Activated CD4-positive, alpha-beta T cell treated with anti-CD3 and anti-CD28 coated beads, Interleukin-10, Interleukin-2, amounts not matched to agents 100 ng/mL and 50 ng/mL, durations not matched to agents 16 hours and 8 hours (primary cell): ENCODE measurements around the gene RPL10.

Source experiments
- DNase-seq: peaks from one replicate; pipeline ENCODE4 v3.0.0-alpha.2; 2020

Gene RPL10

DNA sequence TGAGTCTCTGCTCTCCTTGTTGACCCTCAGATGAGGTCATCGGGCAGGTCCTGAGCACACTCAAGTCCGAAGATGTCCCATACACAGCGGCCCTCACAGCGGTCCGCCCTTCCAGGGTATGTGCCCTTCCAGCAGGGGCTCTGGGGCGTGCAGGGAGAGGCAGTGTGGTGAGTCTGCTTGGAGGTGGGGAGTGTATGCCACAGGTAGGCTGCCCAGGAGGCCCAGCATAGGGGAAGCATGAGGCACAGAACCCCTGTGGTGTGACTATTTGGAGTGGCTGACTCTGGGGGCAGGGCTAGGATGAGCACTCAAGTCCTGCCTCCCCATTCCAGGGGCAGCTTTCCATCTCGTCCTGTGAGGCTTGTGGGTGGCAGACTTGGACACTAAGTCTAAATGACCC is 35.4 kb downstream of the RPL10 start:
- no peak for DNase-seq

DNA sequence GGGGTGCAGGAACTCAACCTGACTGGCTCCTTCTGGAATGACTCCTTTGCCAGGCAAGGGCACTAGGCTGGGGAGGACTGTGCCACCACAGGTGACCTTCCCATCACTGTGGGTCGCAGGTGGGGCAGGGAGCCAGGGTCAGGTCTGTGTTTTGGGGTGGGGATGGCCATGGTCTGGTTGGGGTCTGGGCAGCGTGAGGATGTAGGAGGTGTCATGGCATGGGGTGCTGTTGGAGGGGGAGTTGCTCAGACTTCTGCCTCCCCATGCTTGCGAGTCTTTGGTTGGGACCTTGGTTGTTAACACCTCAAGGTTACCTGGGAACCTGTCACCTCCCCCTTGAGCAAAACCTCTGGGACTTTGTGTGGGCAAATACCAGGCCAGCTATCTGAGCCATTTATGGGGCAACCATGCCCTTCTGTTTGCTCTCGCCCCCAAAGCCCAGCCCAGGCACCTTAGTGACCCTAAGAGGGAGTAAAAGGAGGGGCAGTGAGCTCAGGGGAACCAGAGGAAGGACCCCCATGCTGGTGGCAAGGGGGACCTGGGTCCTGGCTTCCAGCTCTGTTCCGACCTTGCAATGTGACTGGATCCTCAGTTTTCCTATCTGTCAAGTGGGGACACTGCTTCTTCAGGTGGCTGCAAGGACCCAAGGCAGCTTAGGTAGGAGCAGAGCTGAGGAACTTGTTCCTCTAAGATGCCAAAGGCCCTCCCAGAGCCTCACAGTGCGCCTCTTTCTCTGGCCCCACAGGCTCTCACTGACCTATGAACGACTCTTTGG is 36.4 kb downstream of the RPL10 start:
- no peak for DNase-seq

DNA sequence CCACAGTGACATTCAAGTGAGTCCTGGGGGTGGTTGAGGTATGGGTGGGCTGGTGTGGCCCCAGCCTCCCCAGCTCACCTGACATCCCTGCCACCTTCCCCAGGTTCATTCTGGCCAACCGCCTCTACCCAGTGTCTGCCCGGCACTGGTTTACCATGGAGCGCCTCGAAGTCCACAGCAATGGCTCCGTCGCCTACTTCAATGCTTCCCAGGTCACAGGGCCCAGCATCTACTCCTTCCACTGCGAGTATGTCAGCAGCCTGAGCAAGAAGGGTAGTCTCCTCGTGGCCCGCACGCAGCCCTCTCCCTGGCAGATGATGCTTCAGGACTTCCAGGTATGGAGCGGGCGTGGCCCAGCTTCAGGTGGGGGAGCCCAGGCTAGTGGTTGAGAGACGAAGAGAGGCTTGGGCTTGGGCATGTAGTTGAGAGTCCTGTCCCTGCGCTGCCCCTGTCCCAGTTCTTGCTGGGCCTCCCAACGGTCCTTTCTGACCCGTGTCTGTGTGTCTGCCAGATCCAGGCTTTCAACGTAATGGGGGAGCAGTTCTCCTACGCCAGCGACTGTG is 37.1 kb downstream of the RPL10 start:
- DNase-seq: no peak

DNA sequence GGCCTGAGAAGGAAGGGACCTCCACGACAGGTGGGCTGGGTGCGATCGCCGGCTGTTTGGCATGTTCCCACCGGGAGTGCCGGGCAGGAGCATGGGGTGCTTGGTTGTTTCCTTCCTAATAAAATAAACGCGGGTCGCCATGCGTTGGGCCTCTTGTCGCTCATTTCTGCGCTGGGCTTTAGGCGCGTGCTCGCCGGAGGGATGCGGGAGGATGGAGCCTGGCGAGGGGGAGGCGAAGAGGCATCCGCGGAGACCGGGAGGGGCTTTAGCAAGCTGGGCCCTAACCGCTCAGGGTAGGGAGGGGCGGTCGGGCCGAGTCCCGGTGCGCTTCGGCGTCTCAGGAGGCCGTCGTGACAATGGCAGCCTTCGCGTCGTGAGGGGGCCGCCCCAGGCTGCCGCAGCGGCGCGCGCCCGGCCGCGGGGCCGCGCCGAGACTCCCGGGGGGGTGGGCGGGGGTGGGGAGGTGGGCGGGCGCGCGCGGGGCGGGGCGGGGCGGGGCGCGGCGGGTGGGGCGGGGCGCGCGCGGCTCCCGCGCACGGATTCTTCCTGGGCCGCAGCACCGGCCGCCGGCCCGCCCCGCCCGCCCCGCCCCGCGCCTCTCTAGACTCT is 38.3 kb downstream of the RPL10 start:
- DNase-seq: peak; percentile 53

DNA sequence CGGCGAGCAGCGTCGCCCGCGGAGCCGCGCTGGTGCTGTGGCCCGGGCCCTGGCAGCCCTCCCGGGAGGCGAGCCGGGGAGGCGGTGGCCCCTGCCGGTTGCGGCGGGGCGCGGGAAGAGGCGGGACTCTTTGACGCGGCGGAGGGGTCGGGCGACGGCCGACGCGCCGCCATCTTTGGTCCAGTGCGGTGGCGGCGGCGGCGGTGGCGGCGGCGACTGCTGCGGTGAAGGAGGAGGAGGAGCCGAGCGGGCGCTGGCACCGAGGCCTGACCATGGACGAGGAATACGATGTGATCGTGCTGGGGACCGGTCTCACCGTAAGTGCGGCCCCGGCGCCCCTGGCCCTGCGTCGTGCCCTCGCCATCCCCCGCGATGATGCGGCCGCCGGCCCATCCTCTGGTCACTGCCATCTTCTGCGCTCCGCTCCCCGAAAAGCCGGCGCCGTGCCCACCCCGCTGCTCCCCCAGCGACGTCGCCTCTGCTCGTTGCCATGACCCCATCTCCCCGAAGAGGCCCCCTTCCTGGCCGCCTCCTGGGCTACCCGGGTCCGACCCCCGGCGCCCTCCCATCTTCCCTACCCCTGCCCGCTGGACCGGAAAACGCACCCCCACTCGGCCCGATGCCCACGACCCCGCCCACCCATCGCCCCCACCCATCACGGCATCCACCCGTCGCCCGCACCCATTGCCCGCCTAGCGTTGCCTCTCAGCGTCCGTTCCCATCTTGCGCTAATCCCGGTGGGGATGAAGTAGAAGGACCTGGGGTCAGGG is 39.0 kb downstream of the RPL10 start, which contains the start of gene GDI1:
Gene GDI1 (plus strand): TSS at position 172 of the 770 bp plus-strand sequence. CDS start 101 bp downstream, at position 273.
- DNase-seq: peak; percentile 53

DNA sequence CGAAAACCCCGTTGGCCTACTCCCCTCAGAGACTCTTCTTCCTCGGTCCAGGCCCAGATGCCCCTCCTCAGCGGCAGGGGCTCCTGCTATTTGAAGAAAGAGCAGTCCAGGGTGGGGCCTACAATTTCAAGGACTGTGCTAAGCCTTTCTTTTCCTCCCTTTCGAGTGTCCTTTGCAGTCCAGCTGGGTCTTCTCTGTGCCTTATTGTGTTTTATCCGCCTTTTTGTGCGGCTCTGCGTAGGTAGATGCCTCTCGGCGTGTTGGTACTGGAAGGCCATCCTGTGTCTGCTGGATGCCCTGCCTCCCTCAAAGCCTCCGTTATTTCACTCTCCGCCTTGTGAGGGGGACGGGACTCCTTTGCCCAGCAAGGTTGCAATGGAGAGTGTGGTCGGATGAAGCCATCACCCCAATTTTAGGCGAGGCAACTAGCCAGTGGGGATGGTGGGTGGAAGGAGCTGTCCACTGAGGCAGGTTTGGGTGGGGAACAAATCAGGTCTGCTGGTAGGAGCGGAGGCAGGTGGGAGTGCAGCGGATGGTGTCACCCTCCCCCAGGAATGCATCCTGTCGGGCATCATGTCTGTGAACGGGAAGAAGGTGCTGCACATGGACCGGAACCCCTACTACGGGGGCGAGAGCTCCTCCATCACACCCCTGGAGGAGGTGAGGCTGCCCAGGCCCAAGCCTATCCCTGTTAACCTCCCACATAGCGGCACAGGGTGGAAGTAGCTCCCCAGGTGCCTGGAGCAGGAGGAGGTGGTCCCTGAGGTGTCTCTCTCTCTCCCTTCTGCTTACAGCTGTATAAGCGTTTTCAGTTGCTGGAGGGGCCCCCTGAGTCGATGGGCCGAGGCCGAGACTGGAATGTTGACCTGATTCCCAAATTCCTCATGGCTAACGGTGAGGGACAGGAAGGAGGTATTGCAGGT is 40.1 kb downstream of the RPL10 start:
- DNase-seq: no peak

DNA sequence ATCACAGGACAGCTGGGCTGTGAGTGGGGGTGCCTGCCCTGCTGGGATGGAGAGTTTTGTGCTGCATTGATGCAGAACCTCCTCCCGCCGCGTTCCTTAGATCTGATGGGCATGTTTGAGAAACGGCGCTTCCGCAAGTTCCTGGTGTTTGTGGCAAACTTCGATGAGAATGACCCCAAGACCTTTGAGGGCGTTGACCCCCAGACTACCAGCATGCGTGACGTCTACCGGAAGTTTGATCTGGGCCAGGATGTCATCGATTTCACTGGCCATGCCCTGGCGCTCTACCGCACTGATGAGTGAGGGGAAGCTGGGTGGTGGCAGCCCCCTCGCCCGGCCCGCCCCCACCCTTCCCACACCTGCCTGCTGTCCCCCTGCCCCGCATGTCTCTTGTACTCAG is 41.7 kb downstream of the RPL10 start:
- DNase-seq: no peak

DNA sequence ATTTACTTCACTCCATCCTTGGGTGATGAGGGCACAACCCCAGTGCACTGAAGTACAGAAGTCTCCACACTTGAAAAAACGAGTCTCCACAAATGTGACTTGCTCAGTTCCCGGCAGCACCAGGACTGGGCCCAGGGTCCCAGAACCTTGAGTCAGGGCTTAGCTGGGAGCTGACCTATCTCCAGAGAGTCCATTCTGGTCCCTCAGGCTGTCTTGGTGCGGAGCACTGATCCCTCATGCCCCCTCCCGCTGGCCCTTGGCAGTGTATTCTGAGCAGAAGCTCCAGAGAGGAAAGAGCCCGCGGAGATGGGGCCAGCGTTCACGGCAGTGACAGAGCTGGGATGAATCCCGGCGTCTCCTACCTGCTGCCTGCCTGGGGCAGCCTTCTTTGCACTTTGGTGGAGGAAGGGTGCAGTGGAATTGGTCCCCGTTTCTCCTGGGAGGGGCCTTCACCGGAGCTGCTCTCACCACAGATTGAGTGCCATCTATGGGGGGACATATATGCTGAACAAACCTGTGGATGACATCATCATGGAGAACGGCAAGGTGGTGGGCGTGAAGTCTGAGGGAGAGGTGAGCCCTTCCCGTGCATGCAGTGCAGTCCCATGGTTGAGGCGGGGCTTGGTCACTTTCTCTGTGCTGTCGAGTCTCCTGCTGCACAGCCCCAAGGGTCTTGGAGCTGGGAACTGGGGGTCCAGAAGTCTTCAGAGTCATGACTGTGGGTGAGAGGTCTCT is 42.6 kb downstream of the RPL10 start:
- no peak for DNase-seq

DNA sequence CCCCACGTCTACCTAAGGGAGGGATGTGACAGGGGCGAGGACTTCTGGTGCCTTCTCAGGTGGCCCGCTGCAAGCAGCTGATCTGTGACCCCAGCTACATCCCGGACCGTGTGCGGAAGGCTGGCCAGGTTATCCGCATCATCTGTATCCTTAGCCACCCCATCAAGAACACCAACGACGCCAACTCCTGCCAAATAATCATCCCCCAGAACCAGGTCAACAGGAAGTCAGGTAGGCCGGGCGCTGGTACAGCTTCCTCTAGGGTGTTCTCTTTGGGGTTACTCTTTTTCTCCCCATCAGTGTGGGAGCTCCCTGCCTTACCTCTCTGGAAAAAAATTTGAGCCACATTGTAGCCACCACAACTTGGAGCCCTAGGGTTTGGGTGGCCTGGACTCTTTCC is 43.4 kb downstream of the RPL10 start:
- DNase-seq: no peak

DNA sequence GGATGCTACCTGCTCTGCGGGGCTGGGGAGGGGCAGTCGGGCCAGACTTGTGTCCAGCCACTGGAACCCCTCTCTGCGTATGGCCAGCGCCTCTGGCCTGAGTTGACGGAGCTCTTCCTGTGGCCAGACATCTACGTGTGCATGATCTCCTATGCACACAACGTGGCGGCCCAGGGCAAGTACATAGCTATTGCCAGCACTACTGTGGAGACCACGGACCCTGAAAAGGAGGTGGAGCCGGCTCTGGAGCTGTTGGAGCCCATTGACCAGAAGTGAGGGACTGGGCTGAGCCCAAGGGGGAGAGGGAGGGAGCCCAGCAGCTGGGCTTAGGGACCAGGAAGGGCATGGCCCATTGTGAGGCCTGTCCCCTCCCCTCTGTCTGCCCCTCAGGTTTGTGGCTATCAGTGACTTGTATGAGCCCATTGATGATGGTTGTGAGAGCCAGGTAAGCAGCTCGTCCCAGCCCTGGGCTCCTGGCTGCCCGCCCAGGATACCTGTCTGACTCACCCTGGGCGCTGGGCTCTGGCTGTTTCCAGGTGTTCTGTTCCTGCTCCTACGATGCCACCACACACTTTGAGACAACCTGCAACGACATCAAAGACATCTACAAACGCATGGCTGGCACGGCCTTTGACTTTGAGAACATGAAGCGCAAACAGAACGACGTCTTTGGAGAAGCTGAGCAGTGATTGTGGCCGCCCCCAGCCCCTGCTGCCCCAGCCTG is 44.0 kb downstream of the RPL10 start:
- no peak for DNase-seq

DNA sequence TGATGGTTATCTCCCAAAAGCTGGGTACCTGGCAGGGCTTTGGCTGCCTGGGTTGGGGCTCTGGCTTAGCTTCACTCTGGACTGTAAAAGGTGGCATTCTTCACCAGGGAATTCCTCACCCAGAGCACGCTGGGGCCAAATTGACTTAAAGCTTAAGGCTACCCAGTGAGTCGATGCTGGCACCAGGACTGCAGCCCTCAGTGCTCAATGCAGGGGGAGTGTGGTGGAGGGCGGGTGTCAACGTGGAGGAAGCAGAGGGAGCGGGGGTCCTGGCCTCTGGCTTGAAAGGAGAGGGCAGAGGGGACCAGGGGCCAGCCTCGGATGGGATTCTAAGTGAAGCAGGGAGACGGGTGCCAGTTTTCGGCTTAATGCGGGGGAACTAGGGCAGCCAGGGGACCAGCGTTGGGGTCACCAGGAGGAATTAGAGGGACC is 45.3 kb downstream of the RPL10 start:
- no peak for DNase-seq

DNA sequence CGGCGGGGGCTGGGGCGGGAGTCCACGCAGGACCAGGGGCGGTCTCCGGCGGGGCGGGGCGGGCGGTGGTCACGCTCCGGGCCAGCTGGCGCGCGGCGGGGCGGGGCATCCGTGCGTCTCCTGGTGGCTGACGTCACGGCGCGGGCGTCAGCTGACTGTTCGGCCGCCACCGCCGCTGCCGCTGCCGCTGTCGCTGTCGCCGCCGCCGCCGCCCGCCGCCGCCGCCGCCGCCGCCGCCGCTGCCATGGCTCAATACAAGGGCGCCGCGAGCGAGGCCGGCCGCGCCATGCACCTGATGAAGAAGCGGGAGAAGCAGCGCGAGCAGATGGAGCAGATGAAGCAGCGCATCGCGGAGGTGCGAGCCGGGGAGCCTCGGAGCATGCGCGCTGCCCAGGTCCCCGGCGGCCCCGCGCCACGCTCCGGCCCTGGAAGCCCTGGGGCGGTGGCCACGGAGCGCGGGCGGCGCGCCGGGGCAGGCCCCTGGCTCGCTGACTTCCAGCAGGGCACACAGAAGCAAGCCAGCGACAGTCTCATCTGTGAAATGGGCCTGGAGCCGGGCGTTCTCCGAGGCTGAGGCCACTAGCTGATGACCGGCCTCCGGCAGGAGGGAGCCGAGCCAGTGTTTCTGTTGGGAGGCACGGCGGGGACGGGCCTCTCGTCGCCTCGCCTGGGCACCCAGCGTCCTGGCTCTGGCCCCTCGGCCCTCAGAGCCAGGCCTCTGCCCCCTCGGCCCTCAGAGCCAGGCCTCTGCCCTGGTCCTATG is 46.0 kb downstream of the RPL10 start, which contains the start of gene FAM50A:
Gene FAM50A (plus strand): TSS at position 150 of the 763 bp plus-strand sequence. CDS start 95 bp downstream, at position 245.
- DNase-seq: peak; percentile 74

DNA sequence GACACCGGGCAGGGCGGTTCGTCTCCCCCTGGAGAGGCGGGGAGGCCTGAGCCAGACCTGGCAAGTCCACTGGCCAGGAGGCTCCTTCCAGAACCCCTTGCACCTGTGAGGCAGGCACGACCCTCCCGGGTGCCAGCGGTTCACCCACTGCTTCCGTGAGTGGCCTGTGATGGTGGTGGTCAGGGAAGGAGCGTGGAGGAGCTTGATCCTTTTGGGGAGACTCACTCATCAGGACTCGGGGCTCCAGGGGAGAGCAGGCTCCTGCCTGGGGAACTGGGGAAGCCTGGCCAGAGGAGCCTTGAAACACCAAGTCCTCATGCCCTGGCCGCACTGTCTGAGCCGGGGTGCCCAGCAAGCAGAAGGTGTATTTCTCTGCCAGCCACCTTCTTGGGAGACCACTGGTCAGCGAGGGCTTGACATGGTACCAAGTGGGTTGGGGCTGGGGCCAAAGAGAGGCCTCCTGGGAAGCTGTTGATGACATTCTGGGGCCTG is 46.6 kb downstream of the RPL10 start:
- DNase-seq: no peak

DNA sequence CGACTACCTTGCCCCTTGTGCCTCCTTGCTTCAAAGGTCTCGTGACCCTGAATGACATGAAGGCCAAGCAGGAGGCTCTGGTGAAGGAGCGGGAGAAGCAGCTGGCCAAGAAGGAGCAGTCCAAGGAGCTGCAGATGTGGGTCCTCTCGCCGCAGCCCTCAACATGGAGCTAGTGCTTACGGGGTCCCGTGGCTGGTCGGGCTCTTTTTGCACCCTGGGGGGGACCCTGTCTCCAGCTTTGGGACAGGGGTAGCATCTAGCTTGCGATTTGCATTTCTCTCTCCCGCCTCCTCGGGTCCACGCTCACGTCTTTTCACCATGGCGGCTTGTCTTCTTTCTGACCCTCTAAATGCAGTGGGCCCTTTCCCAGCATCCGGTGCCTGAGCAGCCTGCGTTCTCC is 47.6 kb downstream of the RPL10 start:
- no peak for DNase-seq

DNA sequence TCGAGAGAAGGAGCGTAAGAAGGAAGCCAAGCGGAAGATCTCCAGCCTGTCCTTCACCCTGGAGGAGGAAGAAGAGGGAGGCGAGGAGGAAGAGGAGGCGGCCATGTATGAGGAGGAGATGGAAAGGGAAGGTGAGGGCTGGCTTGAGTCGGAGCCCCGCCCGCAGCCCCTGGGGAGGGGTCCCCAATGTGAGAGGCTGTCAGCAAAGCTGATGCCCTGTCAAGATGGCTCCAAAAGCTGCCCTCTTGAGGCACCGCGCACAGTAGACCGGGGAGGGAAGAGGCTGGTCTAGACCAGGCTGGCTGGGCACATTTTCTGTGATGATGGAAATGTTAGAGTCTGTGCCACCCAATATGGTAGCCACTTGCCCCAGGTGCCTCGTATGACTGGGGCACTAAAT is 48.3 kb downstream of the RPL10 start:
- DNase-seq: no peak

DNA sequence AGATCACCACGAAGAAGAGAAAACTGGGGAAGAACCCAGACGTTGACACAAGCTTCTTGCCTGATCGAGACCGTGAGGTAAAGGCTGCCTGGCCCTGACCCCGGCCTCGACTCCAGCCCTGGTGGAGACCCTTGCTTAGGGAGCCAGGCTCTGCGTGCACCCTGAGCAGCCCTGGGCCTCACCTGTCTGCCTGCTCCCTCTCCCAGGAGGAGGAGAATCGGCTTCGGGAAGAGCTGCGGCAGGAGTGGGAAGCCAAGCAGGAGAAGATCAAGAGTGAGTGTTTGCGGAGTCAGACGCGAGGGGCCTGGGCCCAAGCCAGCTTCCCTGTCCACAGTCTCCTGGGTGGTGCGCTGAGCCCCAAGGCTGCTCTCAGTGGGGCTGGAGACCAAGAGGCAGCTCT is 50.3 kb downstream of the RPL10 start:
- DNase-seq: no peak

DNA sequence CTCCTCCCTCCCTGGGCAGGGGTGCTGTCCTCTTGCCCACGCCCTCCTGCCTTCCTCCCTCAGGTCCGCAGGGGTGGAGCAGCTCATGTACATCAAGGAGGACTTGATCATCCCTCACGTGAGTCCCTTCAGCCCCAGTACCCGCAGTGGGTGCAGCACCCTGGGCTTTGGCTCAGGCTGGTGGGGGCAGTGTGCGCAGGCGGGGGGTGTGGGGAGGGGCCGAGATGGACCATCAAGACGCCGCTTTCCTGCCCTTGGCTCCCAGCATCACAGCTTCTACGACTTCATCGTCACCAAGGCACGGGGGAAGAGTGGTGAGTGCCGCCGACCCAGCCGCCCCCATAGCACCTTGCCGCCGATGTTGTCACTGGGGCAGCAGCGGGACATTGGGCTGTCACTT is 51.4 kb downstream of the RPL10 start:
- no peak for DNase-seq

DNA sequence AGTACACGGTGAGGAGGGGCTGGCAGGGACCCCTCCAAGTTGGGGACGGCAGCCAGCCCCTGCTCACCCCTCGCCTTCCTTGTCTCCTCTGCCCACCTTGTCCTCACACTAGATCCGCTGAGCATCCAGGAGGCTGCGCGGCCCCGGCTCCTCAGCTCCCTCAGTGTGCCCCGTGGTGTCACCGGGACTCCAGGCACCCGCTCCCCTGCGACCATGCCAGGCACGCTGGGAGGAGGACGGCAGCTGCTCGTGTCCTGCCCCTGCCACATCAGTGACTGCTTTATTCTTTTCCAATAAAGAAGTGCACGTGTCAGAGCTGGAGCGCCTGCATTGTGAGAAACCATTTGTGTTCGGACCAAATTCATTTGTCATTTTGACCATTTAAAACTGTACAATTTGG is 52.1 kb downstream of the RPL10 start:
- DNase-seq: no peak
